Activated naive CD4-positive, alpha-beta T cell treated with anti-CD3 and anti-CD28 coated beads, Interleukin-2, amount 50 U/mL, for 24 hours (primary cell): ENCODE results near the gene C9.
"Not testable (repeated sequence)": the region's sequence is repeated elsewhere in the genome, so short reads cannot be mapped to it uniquely, and the experiment has no call there.

Experiments used
- H3K27ac Mint-ChIP-seq: one replicate; pipeline ENCODE4 v1.8.0; 2021; ENCODE audit warnings: mild to moderate bottlenecking, mixed read lengths
- H3K27me3 Mint-ChIP-seq: one replicate; pipeline ENCODE4 v1.8.0; 2021; ENCODE audit warnings: mixed read lengths
- H3K36me3 Mint-ChIP-seq: one replicate; pipeline ENCODE4 v1.8.0; 2021; ENCODE audit warnings: mixed read lengths
- H3K4me1 Mint-ChIP-seq: one replicate; pipeline ENCODE4 v1.8.0; 2021; ENCODE audit warnings: mixed read lengths
- H3K4me3 Mint-ChIP-seq: one replicate; pipeline ENCODE4 v1.8.0; 2021; ENCODE audit warnings: mild to moderate bottlenecking, mixed read lengths
- H3K9me3 Mint-ChIP-seq: one replicate; pipeline ENCODE4 v1.8.0; 2021; ENCODE audit warnings: mixed read lengths

Gene C9

GRCh38 chr5:39364367-39364766 is at the start of gene C9:
C9 (minus strand) TSS chr5:39364495; CDS start chr5:39364464, 31 bp downstream.
- peaks cover 1% of the 10 kb centered on the region for H3K9me3 Mint-ChIP-seq
- no peaks in the 10 kb centered on the region for H3K4me1 Mint-ChIP-seq
- no peak within 1 kb of the TSS for H3K27ac Mint-ChIP-seq
- no peaks in the 10 kb centered on the region for H3K36me3 Mint-ChIP-seq
- peaks cover 1% of the 10 kb centered on the region for H3K27me3 Mint-ChIP-seq
- H3K4me3 Mint-ChIP-seq = no peak within 1 kb of the TSS

- H3K4me3 Mint-ChIP-seq = no peak overlapping the region
- no peaks in the 10 kb centered on the region for H3K9me3 Mint-ChIP-seq
- peaks cover 9% of the 10 kb centered on the region for H3K27me3 Mint-ChIP-seq
- H3K27ac Mint-ChIP-seq = no peak overlapping the region
- H3K4me1 Mint-ChIP-seq = no peaks in the 10 kb centered on the region
- H3K36me3 Mint-ChIP-seq = no peaks in the 10 kb centered on the region
Measured at GRCh38 chr5:39413771-39414170, 49.5 kb upstream of the C9 start.

GRCh38 chr5:39412721-39413394 is 48.6 kb upstream of the C9 start:
- Mint-ChIP-seq H3K36me3 (no peaks in the 10 kb centered on the region), H3K9me3 (no peaks in the 10 kb centered on the region), H3K27me3 (peaks cover 9% of the 10 kb centered on the region), H3K27ac (no peak overlapping the region), H3K4me1 (no peaks in the 10 kb centered on the region), H3K4me3 (no peak overlapping the region)

- H3K27ac Mint-ChIP-seq = no peak overlapping the region
Measured at GRCh38 chr5:39411985-39412384, 47.7 kb upstream of the C9 start.

GRCh38 chr5:39411061-39411460 is 46.8 kb upstream of the C9 start:
- H3K36me3 Mint-ChIP-seq = no peaks in the 10 kb centered on the region
- no peak overlapping the region for H3K4me3 Mint-ChIP-seq
- H3K27ac Mint-ChIP-seq = no peak overlapping the region
- peaks cover 9% of the 10 kb centered on the region for H3K27me3 Mint-ChIP-seq
- H3K4me1 Mint-ChIP-seq = no peaks in the 10 kb centered on the region
- no peaks in the 10 kb centered on the region for H3K9me3 Mint-ChIP-seq

More at GRCh38 chr5:39411985-39412384, 47.7 kb upstream of the C9 start:
- Mint-ChIP-seq H3K27me3 (peaks cover 9% of the 10 kb centered on the region), H3K4me1 (no peaks in the 10 kb centered on the region), H3K36me3 (no peaks in the 10 kb centered on the region), H3K9me3 (no peaks in the 10 kb centered on the region), H3K4me3 (no peak overlapping the region)

- Mint-ChIP-seq H3K4me3 (no peak overlapping the region), H3K36me3 (no peaks in the 10 kb centered on the region), H3K27me3 (peaks cover 10% of the 10 kb centered on the region), H3K9me3 (no peaks in the 10 kb centered on the region), H3K4me1 (no peaks in the 10 kb centered on the region), H3K27ac (no peak overlapping the region)
Measured at GRCh38 chr5:39409033-39409432, 44.7 kb upstream of the C9 start.

- H3K4me3 Mint-ChIP-seq = no peak overlapping the region
- no peaks in the 10 kb centered on the region for H3K4me1 Mint-ChIP-seq
- H3K36me3 Mint-ChIP-seq = no peaks in the 10 kb centered on the region
- no peaks in the 10 kb centered on the region for H3K9me3 Mint-ChIP-seq
- H3K27ac Mint-ChIP-seq = no peak overlapping the region
- peaks cover 5% of the 10 kb centered on the region for H3K27me3 Mint-ChIP-seq
Measured at GRCh38 chr5:39405083-39405843, 41.0 kb upstream of the C9 start.

GRCh38 chr5:39403761-39404160 is 39.5 kb upstream of the C9 start:
- H3K4me1 Mint-ChIP-seq, H3K36me3 Mint-ChIP-seq, H3K4me3 Mint-ChIP-seq, H3K27ac Mint-ChIP-seq, H3K9me3 Mint-ChIP-seq, H3K27me3 Mint-ChIP-seq: not testable (repeated sequence)

GRCh38 chr5:39402140-39402539 is 37.8 kb upstream of the C9 start:
- not testable (repeated sequence) for H3K27ac Mint-ChIP-seq, H3K9me3 Mint-ChIP-seq, H3K27me3 Mint-ChIP-seq, H3K4me3 Mint-ChIP-seq, H3K36me3 Mint-ChIP-seq, H3K4me1 Mint-ChIP-seq

- no peak overlapping the region for H3K27ac Mint-ChIP-seq
- peaks cover 2% of the 10 kb centered on the region for H3K27me3 Mint-ChIP-seq
- H3K4me3 Mint-ChIP-seq = no peak overlapping the region
- H3K4me1 Mint-ChIP-seq = peaks cover 10% of the 10 kb centered on the region
- no peaks in the 10 kb centered on the region for H3K9me3 Mint-ChIP-seq
- no peaks in the 10 kb centered on the region for H3K36me3 Mint-ChIP-seq
Measured at GRCh38 chr5:39400713-39401578, 36.7 kb upstream of the C9 start.

- peaks cover 10% of the 10 kb centered on the region for H3K4me1 Mint-ChIP-seq
- no peaks in the 10 kb centered on the region for H3K27me3 Mint-ChIP-seq
- peak overlapping the region; percentile 11 for H3K27ac Mint-ChIP-seq
- H3K9me3 Mint-ChIP-seq = no peaks in the 10 kb centered on the region
- no peaks in the 10 kb centered on the region for H3K36me3 Mint-ChIP-seq
- H3K4me3 Mint-ChIP-seq = no peak overlapping the region
Measured at GRCh38 chr5:39399135-39400036, 35.1 kb upstream of the C9 start.

GRCh38 chr5:39396843-39397242 is 32.5 kb upstream of the C9 start:
- Mint-ChIP-seq H3K27me3 (no peaks in the 10 kb centered on the region), H3K36me3 (no peaks in the 10 kb centered on the region), H3K27ac (no peak overlapping the region), H3K4me1 (peaks cover 10% of the 10 kb centered on the region), H3K4me3 (no peak overlapping the region), H3K9me3 (no peaks in the 10 kb centered on the region)

- no peak overlapping the region for H3K27ac Mint-ChIP-seq
- no peaks in the 10 kb centered on the region for H3K9me3 Mint-ChIP-seq
- H3K4me1 Mint-ChIP-seq = peaks cover 10% of the 10 kb centered on the region
- no peaks in the 10 kb centered on the region for H3K36me3 Mint-ChIP-seq
- no peak overlapping the region for H3K4me3 Mint-ChIP-seq
- H3K27me3 Mint-ChIP-seq = no peaks in the 10 kb centered on the region
Measured at GRCh38 chr5:39395521-39395920, 31.2 kb upstream of the C9 start.

- Mint-ChIP-seq H3K4me3 (no peak overlapping the region), H3K9me3 (no peaks in the 10 kb centered on the region), H3K27me3 (no peaks in the 10 kb centered on the region), H3K27ac (no peak overlapping the region), H3K4me1 (peaks cover 10% of the 10 kb centered on the region), H3K36me3 (no peaks in the 10 kb centered on the region)
Measured at GRCh38 chr5:39394946-39395345, 30.7 kb upstream of the C9 start.

GRCh38 chr5:39390945-39391344 is 26.6 kb upstream of the C9 start:
- Mint-ChIP-seq H3K9me3 (no peaks in the 10 kb centered on the region), H3K27me3 (no peaks in the 10 kb centered on the region), H3K36me3 (no peaks in the 10 kb centered on the region), H3K4me3 (no peak overlapping the region), H3K4me1 (no peaks in the 10 kb centered on the region), H3K27ac (no peak overlapping the region)
